HCEC 1CT (cell line): ENCODE data around the gene ISM1.

Experiments used
- DNase-seq: peaks from one replicate; pipeline ENCODE4 v3.0.0-alpha.2; 2017

ISM1 gene

GRCh38 chr20:13285408-13285807, 64.3 kb downstream of the ISM1 start:
- no peak for DNase-seq

- no peak for DNase-seq
These were observed 65.0 kb downstream of the ISM1 start for GRCh38 chr20:13286052-13286451.

GRCh38 chr20:13286607-13287006, 65.5 kb downstream of the ISM1 start:
- no peak for DNase-seq

- DNase-seq = no peak
These were observed 67.3 kb downstream of the ISM1 start for GRCh38 chr20:13288357-13288756.

GRCh38 chr20:13289031-13289430, 68.0 kb downstream of the ISM1 start:
- no peak for DNase-seq

- no peak for DNase-seq
These were observed 69.7 kb downstream of the ISM1 start for GRCh38 chr20:13290724-13291123.

DNA sequence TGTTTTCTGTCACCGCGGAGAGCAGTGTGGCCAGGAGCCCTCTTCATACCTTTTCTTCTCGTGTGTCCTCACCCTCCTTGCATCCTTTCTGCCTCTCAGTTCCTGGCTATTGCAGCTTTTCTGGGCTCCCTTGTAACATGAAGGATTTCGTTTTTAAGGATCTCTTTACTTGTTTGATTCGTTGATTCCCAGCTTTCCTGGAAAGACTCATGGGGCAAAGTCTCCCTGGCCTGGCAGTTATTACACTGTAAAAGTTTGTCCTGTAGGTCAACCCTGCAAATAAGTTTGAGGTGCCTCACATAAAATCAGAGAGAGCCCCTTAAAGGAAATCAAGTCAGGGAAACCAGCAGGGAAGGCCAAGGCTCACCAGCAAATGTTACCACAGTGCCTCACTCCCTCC, 70.1 kb downstream of the ISM1 start:
- DNase-seq = no peak

GRCh38 chr20:13292201-13292885, 71.3 kb downstream of the ISM1 start:
- no peak for DNase-seq

DNA sequence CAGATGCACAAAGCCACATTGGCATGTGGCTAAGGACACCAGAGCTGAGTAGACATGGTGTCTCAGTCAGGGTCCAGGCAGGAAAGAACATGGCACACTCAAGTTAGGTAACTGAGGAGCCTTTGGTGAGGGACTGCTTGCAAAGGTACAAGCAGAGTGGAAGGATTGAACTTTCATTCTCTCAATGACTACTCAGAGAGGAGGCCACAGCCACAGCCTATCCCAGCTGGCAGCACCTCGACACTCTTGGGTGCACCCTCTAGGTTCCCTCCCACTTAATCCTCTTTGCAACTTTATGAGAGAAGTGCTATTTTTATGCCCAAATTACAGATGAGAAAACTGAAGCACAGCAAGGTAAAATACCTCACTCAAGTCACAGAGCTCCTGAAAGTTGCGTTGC, 73.4 kb downstream of the ISM1 start:
- no peak for DNase-seq

DNA sequence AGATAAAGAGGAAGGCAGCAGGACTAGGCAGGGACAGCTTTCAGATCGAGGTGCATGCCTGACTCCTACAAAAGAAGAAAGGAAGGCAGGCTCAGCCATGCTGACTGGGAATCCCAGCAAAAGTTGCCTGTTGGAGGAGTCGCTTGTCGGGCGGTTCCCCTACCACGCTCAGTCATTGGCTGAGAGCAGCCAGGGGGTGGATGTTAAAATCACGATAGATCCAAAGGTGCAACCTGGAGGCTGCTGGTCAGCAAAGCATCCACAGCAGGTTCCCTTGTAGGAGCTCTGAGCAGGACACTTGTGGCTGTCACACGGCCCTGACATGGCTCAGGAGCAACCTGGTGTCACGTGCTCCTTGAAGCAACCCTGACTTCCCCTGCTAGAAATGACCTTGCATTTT, 74.6 kb downstream of the ISM1 start:
- no peak for DNase-seq

- DNase-seq = no peak
These were observed 75.0 kb downstream of the ISM1 start for GRCh38 chr20:13296070-13296469.

DNA sequence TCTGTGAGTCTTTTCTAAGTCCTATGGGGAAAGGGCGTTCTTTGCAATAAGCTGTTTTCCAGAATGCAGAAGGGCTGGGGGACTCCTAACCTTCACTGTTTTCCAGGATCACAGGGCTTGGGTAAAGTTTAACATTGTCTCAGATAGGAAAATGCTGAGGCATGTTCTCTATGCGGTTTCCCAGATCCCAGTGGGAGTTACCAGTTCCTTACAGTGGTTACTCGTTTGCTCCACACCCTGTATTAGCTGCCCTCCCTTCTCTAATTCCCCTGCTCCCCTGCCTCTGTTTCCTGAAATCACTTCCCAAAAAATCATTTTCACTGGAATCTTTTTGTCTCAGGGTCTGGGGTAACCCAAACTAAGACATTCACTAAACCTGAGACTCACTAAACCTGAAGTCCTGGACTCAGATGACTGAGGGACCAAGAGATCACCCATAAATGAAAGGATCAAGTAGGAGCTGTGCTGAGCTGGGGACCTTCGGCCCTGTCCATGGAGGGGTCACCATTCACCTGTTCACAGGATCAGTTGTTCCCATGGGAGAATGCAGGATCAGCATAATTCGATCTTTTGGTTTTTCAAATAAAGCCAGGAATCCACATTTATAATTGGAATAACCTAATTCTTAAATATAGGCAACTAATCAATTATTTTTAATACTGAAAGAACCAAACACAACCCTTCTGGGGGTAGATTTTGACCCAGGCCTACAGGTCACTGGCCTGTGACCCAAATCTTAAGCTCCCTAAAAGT, 76.2 kb downstream of the ISM1 start:
- DNase-seq = no peak

DNA sequence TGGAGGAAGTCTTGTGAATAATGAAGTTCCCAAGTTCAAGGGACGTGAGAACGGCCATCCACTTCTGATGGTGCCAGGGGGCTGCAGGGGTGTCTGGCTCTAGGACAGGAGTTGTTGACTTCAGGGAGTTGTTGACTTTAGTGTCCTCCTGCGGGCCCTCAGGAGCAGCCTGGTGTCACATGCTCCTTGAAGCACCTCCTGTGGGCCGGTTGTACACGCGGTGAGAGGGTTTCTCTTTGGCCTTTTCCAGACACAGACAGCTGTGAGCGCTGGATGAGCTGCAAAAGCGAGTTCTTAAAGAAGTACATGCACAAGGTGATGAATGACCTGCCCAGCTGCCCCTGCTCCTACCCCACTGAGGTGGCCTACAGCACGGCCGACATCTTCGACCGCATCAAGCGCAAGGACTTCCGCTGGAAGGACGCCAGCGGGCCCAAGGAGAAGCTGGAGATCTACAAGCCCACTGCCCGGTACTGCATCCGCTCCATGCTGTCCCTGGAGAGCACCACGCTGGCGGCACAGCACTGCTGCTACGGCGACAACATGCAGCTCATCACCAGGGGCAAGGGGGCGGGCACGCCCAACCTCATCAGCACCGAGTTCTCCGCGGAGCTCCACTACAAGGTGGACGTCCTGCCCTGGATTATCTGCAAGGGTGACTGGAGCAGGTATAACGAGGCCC, 77.8 kb downstream of the ISM1 start:
- DNase-seq = no peak

DNA sequence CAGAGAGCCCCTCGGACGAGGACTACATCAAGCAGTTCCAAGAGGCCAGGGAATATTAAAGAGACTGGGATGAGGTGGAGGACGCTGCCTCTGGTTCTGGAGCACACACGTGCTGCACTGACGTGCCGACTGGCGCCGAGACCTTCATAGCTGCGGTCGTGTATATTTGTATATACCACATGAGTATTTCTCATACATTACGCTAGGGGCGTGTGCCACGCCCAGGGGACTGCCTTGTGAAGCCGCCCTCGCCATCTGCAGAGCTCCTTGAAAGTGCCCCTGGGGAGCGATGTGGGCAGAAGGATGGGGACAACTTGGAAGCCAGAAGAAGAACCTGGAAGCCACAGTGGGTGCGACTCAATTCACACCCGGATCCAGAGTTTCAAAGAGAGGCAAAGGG, 78.3 kb downstream of the ISM1 start:
- no peak for DNase-seq

- no peak for DNase-seq
These were observed 80.5 kb downstream of the ISM1 start for GRCh38 chr20:13301596-13301995.

DNA sequence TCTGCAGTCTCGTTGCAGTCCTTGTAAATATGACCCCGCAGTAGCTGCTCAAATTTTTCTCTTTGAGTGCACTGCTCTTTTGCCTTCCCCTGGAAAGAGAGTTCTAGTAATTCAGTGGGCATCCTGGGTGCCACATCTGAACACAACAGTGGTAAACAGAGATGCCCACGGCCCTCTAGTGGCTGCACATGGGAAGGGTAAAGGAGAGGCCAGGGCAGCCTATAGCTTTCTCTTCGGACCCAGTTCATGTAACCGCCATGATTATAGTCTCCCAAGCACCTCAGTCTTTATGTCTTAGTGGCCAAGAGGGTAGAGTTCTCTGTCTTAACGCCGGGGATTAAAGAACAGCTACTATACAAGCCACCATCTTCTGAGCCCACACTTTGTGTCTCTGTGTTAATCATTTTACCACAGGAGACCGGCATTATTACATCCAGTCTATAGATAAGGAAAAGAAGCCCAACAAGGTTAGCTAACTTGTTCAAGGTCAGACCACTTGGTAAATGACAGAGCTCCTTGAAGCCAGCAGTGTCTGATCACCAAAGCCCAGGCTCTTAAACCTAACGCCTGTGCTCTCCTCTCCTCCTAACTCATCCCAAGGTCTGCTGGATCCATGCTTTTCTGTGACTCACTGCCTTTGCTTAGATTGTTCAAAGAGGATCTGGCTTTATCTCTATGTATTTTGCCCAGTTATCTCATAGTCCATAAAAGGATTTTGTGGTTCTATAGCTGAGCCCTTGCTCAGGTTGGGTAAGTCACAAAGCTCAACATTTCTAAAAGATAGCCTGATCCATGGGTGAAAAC, 81.8 kb downstream of the ISM1 start:
- no peak for DNase-seq

GRCh38 chr20:13305284-13305683, 84.2 kb downstream of the ISM1 start:
- no peak for DNase-seq

DNA sequence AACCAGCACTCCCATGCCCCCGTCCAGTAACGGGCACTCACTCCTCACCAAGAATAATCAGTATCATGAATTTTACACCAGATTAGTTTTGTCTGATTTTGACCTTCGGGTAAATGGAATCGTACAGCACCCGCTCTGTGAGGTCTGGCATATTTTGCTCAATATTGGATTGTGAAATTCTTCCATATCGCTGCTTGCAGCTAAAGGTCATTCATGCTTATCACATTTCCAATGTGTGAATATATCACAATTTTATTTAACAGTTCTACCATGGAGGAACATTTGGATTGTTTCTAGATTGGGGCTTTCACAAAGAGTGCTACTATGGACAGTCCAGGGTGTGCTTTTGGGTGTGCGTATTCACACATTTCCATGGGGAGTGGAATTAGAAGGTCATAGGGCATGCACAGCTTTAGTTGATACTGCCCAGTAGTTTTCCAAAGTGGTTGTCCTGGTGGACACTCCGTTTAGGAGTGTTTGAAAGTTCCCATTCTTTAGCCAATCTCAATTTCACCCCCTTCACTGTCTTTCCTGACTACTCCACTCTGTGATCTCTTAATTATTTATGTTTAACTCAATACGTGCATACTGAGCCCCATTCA, 86.6 kb downstream of the ISM1 start:
- DNase-seq = no peak

GRCh38 chr20:13312300-13312699, 91.2 kb downstream of the ISM1 start:
- DNase-seq = no peak

- no peak for DNase-seq
These were observed 92.1 kb downstream of the ISM1 start for GRCh38 chr20:13313201-13313600.

DNA sequence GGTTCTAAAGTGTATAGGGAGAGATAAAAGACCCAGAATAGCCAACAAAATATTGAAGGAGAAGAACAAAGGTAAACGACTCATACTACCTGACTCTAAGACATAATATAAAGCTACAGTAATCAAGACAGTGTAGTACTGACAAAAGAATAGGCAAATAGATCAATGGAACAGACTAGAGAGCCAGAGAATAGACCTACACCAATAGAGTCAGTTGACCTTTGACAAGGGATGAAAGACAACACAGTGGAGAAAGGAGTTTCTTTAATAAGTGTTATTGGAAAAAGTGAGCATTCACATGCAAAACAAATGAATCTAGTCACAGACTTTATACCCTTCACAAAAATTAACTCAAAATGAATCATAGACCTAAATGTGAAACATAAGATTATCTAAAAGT, 96.4 kb downstream of the ISM1 start:
- DNase-seq = no peak

GRCh38 chr20:13318871-13319521, 97.9 kb downstream of the ISM1 start:
- no peak for DNase-seq
